Measurements from ENCODE around the gene TSPAN5.

DNA sequence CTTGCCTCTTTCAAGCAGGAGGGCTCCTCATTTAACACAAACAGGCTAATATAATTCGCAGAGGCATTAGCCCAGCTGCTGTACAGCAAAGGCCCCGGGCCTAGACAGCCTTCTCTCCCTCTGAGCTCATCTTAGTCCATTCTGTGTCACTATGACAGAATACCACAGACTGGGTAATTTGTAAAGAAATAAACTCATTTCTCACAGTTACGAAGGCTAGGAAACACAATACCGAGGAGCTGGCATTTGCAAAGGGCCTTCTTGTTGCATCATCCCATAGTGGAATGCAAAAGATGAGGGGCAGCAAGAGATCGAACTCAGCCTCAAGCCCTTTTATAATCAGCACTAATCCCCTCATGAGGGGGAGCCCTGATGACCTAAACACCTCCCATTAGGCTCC is 48.5 kb downstream of the TSPAN5 start:
- TF ChIP-seq, protein P1, sequence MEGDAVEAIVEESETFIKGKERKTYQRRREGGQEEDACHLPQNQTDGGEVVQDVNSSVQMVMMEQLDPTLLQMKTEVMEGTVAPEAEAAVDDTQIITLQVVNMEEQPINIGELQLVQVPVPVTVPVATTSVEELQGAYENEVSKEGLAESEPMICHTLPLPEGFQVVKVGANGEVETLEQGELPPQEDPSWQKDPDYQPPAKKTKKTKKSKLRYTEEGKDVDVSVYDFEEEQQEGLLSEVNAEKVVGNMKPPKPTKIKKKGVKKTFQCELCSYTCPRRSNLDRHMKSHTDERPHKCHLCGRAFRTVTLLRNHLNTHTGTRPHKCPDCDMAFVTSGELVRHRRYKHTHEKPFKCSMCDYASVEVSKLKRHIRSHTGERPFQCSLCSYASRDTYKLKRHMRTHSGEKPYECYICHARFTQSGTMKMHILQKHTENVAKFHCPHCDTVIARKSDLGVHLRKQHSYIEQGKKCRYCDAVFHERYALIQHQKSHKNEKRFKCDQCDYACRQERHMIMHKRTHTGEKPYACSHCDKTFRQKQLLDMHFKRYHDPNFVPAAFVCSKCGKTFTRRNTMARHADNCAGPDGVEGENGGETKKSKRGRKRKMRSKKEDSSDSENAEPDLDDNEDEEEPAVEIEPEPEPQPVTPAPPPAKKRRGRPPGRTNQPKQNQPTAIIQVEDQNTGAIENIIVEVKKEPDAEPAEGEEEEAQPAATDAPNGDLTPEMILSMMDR (IDR thresholded peaks at IDR 0.05) = no peak
- TF ChIP-seq POLR2AphosphoS5 (IDR thresholded peaks at IDR 0.05) (no peak), EP300 (IDR thresholded peaks at IDR 0.05) (no peak)

All from stomach (tissue), 4 donors.